Activated T-cell treated with anti-CD3 and anti-CD28 coated beads for 4 hours (primary cell): ENCODE data around the gene DPF3.

Experiments used
- DNase-seq: peaks from one replicate; pipeline ENCODE4 v3.0.0-alpha.2; 2020

The DPF3 gene

GRCh38 chr14:72663956-72664650, 229.8 kb downstream of the DPF3 start:
- DNase-seq: no peak

GRCh38 chr14:72663076-72663487, 230.8 kb downstream of the DPF3 start:
- DNase-seq: no peak

GRCh38 chr14:72662214-72662613, 231.7 kb downstream of the DPF3 start:
- DNase-seq: no peak

GRCh38 chr14:72657214-72657921, 236.5 kb downstream of the DPF3 start:
- DNase-seq: no peak

GRCh38 chr14:72653026-72653425, 240.9 kb downstream of the DPF3 start:
- no peak for DNase-seq

- DNase-seq: no peak
Measured at GRCh38 chr14:72652179-72652578, 241.7 kb downstream of the DPF3 start.

GRCh38 chr14:72651714-72652113, 242.2 kb downstream of the DPF3 start:
- DNase-seq: no peak

GRCh38 chr14:72651081-72651480, 242.8 kb downstream of the DPF3 start:
- DNase-seq: no peak

GRCh38 chr14:72649603-72650227, 244.2 kb downstream of the DPF3 start:
- DNase-seq: no peak

- no peak for DNase-seq
Measured at GRCh38 chr14:72647782-72648181, 246.1 kb downstream of the DPF3 start.

GRCh38 chr14:72646861-72647528, 246.9 kb downstream of the DPF3 start:
- DNase-seq: no peak

GRCh38 chr14:72645706-72646105, 248.2 kb downstream of the DPF3 start:
- no peak for DNase-seq

GRCh38 chr14:72644758-72645489, 249.0 kb downstream of the DPF3 start:
- no peak for DNase-seq

- DNase-seq: no peak
Measured at GRCh38 chr14:72644038-72644437, 249.9 kb downstream of the DPF3 start.

- DNase-seq: no peak
Measured at GRCh38 chr14:72643317-72643801, 250.5 kb downstream of the DPF3 start.

- DNase-seq: no peak
Measured at GRCh38 chr14:72640911-72641485, 252.9 kb downstream of the DPF3 start.

- no peak for DNase-seq
Measured at GRCh38 chr14:72638021-72638420, 255.9 kb downstream of the DPF3 start.

- no peak for DNase-seq
Measured at GRCh38 chr14:72636871-72637270, 257.0 kb downstream of the DPF3 start.

GRCh38 chr14:72636094-72636493, 257.8 kb downstream of the DPF3 start:
- no peak for DNase-seq

- DNase-seq: no peak
Measured at GRCh38 chr14:72634691-72635616, 258.9 kb downstream of the DPF3 start.

- no peak for DNase-seq
Measured at GRCh38 chr14:72633551-72633950, 260.4 kb downstream of the DPF3 start.
